K562 (cell line): ENCODE measurements around the gene RPL22. TPM values are rescaled to one million over a fixed set of nuclear protein-coding genes. Genes with fewer than 3 reads are reported as not detected.

Experiments used
- ESRRA ChIP-seq: fragments of 450-650 bp; IDR thresholded peaks from 2 replicates; pipeline ENCODE4 v1.6.1; 2014; ENCODE audit warnings: low read depth, mild to moderate bottlenecking, moderate library complexity, borderline replicate concordance
- ETV1 ChIP-seq: fragments of 450-650 bp; conservative IDR thresholded peaks from 2 replicates; pipeline ENCODE4 v1.6.1; 2016; ENCODE audit warnings: missing genetic modification characterization, control low read depth, low read depth, missing compliant biosample characterization
- ETV6 ChIP-seq, 3 experiments: fragments of 150-350 bp in 1 of 3; sonication (generic) in 1 of 3; formaldehyde crosslinking in 1 of 3; IDR thresholded peaks; 2 replicates each; pipeline versions ENCODE4 v1.6.1 to v1.8.0; 2014 to 2022; ENCODE audit warnings: borderline replicate concordance in 2 of 3, low read depth in 2 of 3, antibody characterized with exemption in 1 of 3, low read length in 1 of 3, mild to moderate bottlenecking in 1 of 3, missing genetic modification reagents in 1 of 3
- HCFC1 ChIP-seq: IDR thresholded peaks from 2 replicates; pipeline ENCODE4 v1.6.1; 2012; ENCODE audit warnings: low read depth, low read length, improper control_type of control experiment
- KDM1A ChIP-seq, 2 experiments: fragments of 450-650 bp; IDR thresholded peaks; 2 replicates each; pipeline ENCODE4 v1.6.1; 2016; ENCODE audit warnings: mild to moderate bottlenecking in 2 of 2
- KDM2B ChIP-seq: fragments of 250-450 bp; sonication (Bioruptor Pico); IDR thresholded peaks from 2 replicates; pipeline ENCODE4 v1.8.0; 2021; ENCODE audit warnings: mild to moderate bottlenecking, moderate library complexity
- KLF1 ChIP-seq: fragments of 450-650 bp; IDR thresholded peaks from 2 replicates; pipeline ENCODE4 v1.6.1; 2016; ENCODE audit warnings: missing genetic modification characterization, missing compliant biosample characterization
- MAFF ChIP-seq: IDR thresholded peaks from 2 replicates; pipeline ENCODE4 v1.6.1; 2012; ENCODE audit warnings: low read length, improper control_type of control experiment
- MAZ ChIP-seq, 2 experiments: fragments of 450-650 bp in 1 of 2; sonication (generic) in 1 of 2; formaldehyde crosslinking; IDR thresholded peaks in 1 of 2; conservative IDR thresholded peaks in 1 of 2; 2 replicates each; pipeline versions ENCODE4 v1.4.0 to v1.5.0; 2020; ENCODE audit warnings: mild to moderate bottlenecking in 1 of 2, missing genetic modification reagents in 1 of 2
- MYC ChIP-seq, 2 experiments: fragments of 250-450 bp in 1 of 2; sonication (Bioruptor Pico) in 1 of 2; IDR thresholded peaks; 2 replicates each; pipeline versions ENCODE4 v1.5.1 to v1.6.1; 2012 to 2021; ENCODE audit warnings: low read depth in 2 of 2, borderline replicate concordance in 1 of 2, improper control_type of control experiment in 1 of 2, low read length in 1 of 2, mild to moderate bottlenecking in 1 of 2, moderate library complexity in 1 of 2
- PCBP2 ChIP-seq: fragments of 200-400 bp; formaldehyde crosslinking; IDR thresholded peaks from 2 replicates; pipeline ENCODE4 v1.6.1; 2018; ENCODE audit warnings: low read length, low read depth, mild to moderate bottlenecking, moderate library complexity; ENCODE audit not compliant: poor library complexity, severe bottlenecking
- TGIF2 ChIP-seq: sonication (generic); formaldehyde crosslinking; IDR thresholded peaks from 2 replicates; pipeline ENCODE4 v1.8.1; 2022; ENCODE audit warnings: mild to moderate bottlenecking, missing genetic modification reagents, moderate library complexity
- ZNF354B ChIP-seq: fragments of 250-450 bp; sonication (Bioruptor Pico); IDR thresholded peaks from 2 replicates; pipeline ENCODE4 v1.4.0; 2020
- ZNF551 ChIP-seq: fragments of 250-450 bp; sonication (Bioruptor Pico); IDR thresholded peaks from 2 replicates; pipeline ENCODE4 v1.5.0; 2021; ENCODE audit warnings: mild to moderate bottlenecking, moderate library complexity
- polyA plus RNA-seq, 8 experiments: library from polyadenylated mRNA; depleted of rRNA in 4 of 8; stranded (reverse) in 5 of 8; unstranded in 3 of 8; fragments of >200 nt; fragmentation: Nextera tagmentation in 2 of 8; fragmentation: Illumina TruSeq in 1 of 8; extraction: Ambion mirVana in 2 of 8; extraction: Trizol in 1 of 8; gene quantifications; 2 replicates each; pipeline versions ENCODE4 v1.2.1 to v1.2.3, GENCODE V29; 2011 to 2014; ENCODE audit warnings: inconsistent platforms in 1 of 8, missing spikeins in 1 of 8
- total RNA-seq, 7 experiments: library from RNA; depleted of rRNA in 6 of 7; stranded (reverse); fragments of >200 nt in 6 of 7; fragmentation: Illumina TruSeq in 2 of 7; extraction: Trizol in 2 of 7; gene quantifications; 2 replicates each; pipeline versions ENCODE4 v1.2.1 to v1.2.3, GENCODE V29; 2011 to 2021; ENCODE audit warnings: low replicate concordance in 1 of 7
- TF ChIP-seq, protein P1 (sequence below): sonication (generic); formaldehyde crosslinking; IDR thresholded peaks from 2 replicates; pipeline ENCODE4 v1.5.0; 2020; ENCODE audit warnings: missing genetic modification reagents
- TF ChIP-seq, protein P2 (sequence below): fragments of 250-450 bp; sonication (Bioruptor Pico); IDR thresholded peaks from 2 replicates; pipeline ENCODE4 v1.4.0; 2020
- TF ChIP-seq, protein P3 (sequence below): fragments of 450-650 bp; IDR thresholded peaks from 2 replicates; pipeline ENCODE4 v1.6.1; 2016; ENCODE audit warnings: mild to moderate bottlenecking
- TF ChIP-seq, protein P4 (sequence below), 2 experiments: fragments of 450-650 bp; IDR thresholded peaks; 2 replicates each; pipeline ENCODE4 v1.6.1; 2016

The RPL22 gene
- total and polyA plus RNA-seq, 9 of the 15 experiments (the other 6 are each of a cell fraction or from before 2014, with no cell fraction given) = 467 to 1,165 (median 607) TPM

DNA sequence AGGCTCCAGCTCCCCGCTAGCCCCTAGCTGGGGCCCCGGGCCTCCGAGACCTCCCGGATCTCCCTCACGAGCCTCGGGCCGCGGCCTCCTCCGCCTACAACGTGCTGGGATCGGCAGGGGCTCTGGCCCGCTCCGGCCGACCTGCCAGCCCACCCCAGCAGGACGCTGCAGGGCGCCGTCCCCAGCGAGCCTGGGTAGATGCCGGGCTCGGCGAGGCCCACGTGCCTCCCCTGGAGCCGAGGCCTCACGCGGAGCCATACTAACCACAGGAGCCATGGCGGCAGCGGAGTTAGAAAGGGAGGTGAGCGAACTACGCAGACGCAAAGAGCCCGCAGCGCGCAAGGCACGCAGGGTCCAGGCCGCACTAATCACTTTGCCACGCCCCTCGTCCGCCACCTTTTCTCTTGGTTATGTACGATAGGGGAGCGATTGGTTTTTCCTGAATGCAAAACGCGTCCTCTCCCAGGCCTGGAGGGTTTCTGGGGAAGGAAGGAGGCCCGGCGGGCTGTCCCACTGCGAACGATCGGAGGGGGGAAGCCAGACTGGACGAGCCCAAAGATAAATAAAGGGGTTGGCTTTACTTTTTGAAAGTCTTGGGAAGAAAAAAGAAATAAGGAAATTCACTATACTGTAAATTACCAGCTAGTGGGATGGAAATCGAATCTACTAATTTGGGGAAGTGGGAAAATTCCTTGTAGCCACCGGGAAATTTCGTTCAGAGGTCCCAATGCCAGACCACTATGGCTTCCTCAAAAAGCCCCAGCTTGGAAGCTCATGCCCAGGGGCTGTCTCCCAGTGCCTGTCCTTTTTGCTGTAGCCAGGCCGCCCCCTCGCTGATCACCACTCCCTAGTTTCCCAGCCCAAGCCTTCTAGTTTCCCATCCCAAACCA is at the start of gene RPL22 (continued):
- TF ChIP-seq ZNF354B (no peak), PCBP2 (no peak), MAFF (peak; percentile 74), TGIF2 (CRISPR knock-in tag) (no peak), MYC (IDR thresholded peaks at IDR 0.05; ENCODE audit: low read depth, low read length) (peak; percentile 98), MYC (CRISPR knock-in tag; IDR thresholded peaks at IDR 0.05; ENCODE audit: borderline replicate concordance, low read depth) (peak; percentile 99; the same call in 1 of the 2 replicates), MAZ (CRISPR knock-in tag; conservative IDR thresholded peaks at IDR 0.05 in 1 of 2, IDR thresholded peaks at IDR 0.05 in 1 of 2) (peak; percentile 82 to 85), HCFC1 (peak; percentile 83), ESRRA (peak; percentile 90), KLF1 (tag) (peak; percentile 66; the same call in 1 of the 2 replicates), ETV1 (tag) (0 out of 2 replicates have a peak, but pooled peaks have one; percentile 26), KDM2B (CRISPR knock-in tag) (peak; percentile 80; the same call in 1 of the 2 replicates), KDM1A (IDR thresholded peaks at IDR 0.05) (no peak), ETV6 (IDR thresholded peaks at IDR 0.05; ENCODE audit: borderline replicate concordance in 1 of 2, low read depth in 2 of 2, low read length in 1 of 2) (no peak; a peak in 1 of 4 replicates), ETV6 (CRISPR knock-in tag; IDR thresholded peaks at IDR 0.05; ENCODE audit: borderline replicate concordance) (no peak), ZNF551 (no peak)
- TF ChIP-seq, protein P1, sequence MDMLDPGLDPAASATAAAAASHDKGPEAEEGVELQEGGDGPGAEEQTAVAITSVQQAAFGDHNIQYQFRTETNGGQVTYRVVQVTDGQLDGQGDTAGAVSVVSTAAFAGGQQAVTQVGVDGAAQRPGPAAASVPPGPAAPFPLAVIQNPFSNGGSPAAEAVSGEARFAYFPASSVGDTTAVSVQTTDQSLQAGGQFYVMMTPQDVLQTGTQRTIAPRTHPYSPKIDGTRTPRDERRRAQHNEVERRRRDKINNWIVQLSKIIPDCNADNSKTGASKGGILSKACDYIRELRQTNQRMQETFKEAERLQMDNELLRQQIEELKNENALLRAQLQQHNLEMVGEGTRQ (CRISPR knock-in tag) = peak; percentile 61; the same call in 1 of the 2 replicates
- TF ChIP-seq, protein P2, sequence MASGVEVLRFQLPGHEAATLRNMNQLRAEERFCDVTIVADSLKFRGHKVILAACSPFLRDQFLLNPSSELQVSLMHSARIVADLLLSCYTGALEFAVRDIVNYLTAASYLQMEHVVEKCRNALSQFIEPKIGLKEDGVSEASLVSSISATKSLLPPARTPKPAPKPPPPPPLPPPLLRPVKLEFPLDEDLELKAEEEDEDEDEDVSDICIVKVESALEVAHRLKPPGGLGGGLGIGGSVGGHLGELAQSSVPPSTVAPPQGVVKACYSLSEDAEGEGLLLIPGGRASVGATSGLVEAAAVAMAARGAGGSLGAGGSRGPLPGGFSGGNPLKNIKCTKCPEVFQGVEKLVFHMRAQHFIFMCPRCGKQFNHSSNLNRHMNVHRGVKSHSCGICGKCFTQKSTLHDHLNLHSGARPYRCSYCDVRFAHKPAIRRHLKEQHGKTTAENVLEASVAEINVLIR = peak; percentile 48; the same call in 1 of the 2 replicates
- TF ChIP-seq, protein P3, sequence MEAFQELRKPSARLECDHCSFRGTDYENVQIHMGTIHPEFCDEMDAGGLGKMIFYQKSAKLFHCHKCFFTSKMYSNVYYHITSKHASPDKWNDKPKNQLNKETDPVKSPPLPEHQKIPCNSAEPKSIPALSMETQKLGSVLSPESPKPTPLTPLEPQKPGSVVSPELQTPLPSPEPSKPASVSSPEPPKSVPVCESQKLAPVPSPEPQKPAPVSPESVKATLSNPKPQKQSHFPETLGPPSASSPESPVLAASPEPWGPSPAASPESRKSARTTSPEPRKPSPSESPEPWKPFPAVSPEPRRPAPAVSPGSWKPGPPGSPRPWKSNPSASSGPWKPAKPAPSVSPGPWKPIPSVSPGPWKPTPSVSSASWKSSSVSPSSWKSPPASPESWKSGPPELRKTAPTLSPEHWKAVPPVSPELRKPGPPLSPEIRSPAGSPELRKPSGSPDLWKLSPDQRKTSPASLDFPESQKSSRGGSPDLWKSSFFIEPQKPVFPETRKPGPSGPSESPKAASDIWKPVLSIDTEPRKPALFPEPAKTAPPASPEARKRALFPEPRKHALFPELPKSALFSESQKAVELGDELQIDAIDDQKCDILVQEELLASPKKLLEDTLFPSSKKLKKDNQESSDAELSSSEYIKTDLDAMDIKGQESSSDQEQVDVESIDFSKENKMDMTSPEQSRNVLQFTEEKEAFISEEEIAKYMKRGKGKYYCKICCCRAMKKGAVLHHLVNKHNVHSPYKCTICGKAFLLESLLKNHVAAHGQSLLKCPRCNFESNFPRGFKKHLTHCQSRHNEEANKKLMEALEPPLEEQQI = no peak
- TF ChIP-seq, protein P4, sequence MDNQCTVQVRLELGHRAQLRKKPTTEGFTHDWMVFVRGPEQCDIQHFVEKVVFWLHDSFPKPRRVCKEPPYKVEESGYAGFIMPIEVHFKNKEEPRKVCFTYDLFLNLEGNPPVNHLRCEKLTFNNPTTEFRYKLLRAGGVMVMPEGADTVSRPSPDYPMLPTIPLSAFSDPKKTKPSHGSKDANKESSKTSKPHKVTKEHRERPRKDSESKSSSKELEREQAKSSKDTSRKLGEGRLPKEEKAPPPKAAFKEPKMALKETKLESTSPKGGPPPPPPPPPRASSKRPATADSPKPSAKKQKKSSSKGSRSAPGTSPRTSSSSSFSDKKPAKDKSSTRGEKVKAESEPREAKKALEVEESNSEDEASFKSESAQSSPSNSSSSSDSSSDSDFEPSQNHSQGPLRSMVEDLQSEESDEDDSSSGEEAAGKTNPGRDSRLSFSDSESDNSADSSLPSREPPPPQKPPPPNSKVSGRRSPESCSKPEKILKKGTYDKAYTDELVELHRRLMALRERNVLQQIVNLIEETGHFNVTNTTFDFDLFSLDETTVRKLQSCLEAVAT (IDR thresholded peaks at IDR 0.05) = peak in 1 of 2 experiments; percentile 100; a peak in 2 of 4 replicates
